RWPE2 (cell line): ENCODE data around the gene E2F1.

ENCODE experiments used
- ATAC-seq: fragments of 200-7000 bp; cut with Tn5 transposase; 3 replicates; pipeline ENCODE4 v1.9.1; 2021; ENCODE audit warnings: low read depth
- DNase-seq: peaks from one replicate; pipeline ENCODE4 v3.0.0-alpha.2; 2020; ENCODE audit warnings: low spot score
- H3K27ac ChIP-seq: fragments of 450-650 bp; 2 replicates; pipeline ENCODE4 v1.5.1; 2017; ENCODE audit warnings: mild to moderate bottlenecking; ENCODE audit not compliant: poor library complexity, severe bottlenecking
- H3K27me3 ChIP-seq: fragments of 250-450 bp; sonication (Bioruptor Pico); 2 replicates; pipeline ENCODE4 v1.5.1; 2021; ENCODE audit warnings: mild to moderate bottlenecking, moderate library complexity; ENCODE audit not compliant: insufficient read depth, poor library complexity, severe bottlenecking
- H3K36me3 ChIP-seq: fragments of 250-450 bp; sonication (Bioruptor Pico); 2 replicates; pipeline ENCODE4 v1.5.1; 2020; ENCODE audit warnings: low read depth, mild to moderate bottlenecking, moderate library complexity
- H3K4me1 ChIP-seq: fragments of 250-450 bp; sonication (Bioruptor Pico); 2 replicates; pipeline ENCODE4 v1.5.1; 2021; ENCODE audit warnings: mild to moderate bottlenecking, moderate library complexity; ENCODE audit not compliant: insufficient read depth, poor library complexity, severe bottlenecking
- H3K4me3 ChIP-seq: fragments of 250-450 bp; sonication (Bioruptor Pico); 2 replicates; pipeline ENCODE4 v1.5.1; 2021; ENCODE audit warnings: mild to moderate bottlenecking, moderate library complexity; ENCODE audit not compliant: severe bottlenecking
- H3K9me3 ChIP-seq: fragments of 250-450 bp; sonication (Bioruptor Pico); 2 replicates; pipeline ENCODE4 v1.5.1; 2021; ENCODE audit warnings: mild to moderate bottlenecking, moderate library complexity; ENCODE audit not compliant: severe bottlenecking
- CTCF ChIP-seq: fragments of 450-650 bp; IDR thresholded peaks from one replicate; pipeline ENCODE4 v1.5.1; 2017; ENCODE audit warnings: mild to moderate bottlenecking, moderate library complexity; ENCODE audit not compliant: poor library complexity, severe bottlenecking

E2F1 gene

DNA sequence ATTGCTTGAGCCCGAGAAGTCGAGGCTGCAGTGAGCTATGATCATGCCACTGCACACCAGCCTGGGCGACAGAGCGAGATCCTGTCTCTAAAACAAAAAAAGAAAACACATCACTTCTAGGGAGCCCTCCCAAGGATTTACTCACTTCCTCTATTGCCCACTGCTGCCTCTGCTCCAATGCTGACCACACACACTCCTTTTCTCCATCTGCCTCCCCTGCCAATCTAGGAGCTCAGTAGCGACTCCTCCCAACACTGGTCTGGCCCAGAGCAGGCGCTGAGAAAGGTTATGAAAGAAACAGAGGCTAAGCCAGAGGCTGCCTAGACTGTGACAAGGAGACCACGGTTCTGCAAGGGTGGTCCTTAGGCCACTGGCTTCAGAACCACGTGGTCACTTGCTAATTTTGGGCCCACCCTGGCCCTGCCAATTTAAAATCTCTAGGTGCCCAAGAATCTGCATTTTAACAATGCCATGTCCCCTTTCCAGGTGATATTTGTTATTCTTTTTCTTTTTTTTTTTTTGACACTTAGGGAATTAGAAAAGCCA is 1.3 kb upstream of the E2F1 start:
- TF ChIP-seq CTCF: no peak
- Histone ChIP-seq H3K4me1 (peaks cover 12% of the 10 kb centered on the region), H3K27ac (no peak overlapping the region), H3K36me3 (peaks cover 19% of the 10 kb centered on the region), H3K27me3 (no peaks in the 10 kb centered on the region), H3K9me3 (no peaks in the 10 kb centered on the region), H3K4me3 (no peak overlapping the region)
- no peak for DNase-seq
- ATAC-seq: no peak

GRCh38 chr20:33686984-33687366 is 790 bp upstream of the E2F1 start:
- TF ChIP-seq CTCF: no peak
- no peak overlapping the region for H3K27ac ChIP-seq
- no peak for ATAC-seq
- peaks cover 12% of the 10 kb centered on the region for H3K4me1 ChIP-seq
- no peak for DNase-seq
- H3K36me3 ChIP-seq: peaks cover 20% of the 10 kb centered on the region
- no peaks in the 10 kb centered on the region for H3K27me3 ChIP-seq
- H3K9me3 ChIP-seq: no peaks in the 10 kb centered on the region
- H3K4me3 ChIP-seq: no peak overlapping the region

- TF ChIP-seq CTCF: peak; percentile 43
- ATAC-seq: peak; percentile 37
- Histone ChIP-seq H3K27me3 (no peaks in the 10 kb centered on the region), H3K36me3 (peaks cover 28% of the 10 kb centered on the region), H3K4me3 (peak overlapping the region; percentile 93), H3K27ac (peak overlapping the region; percentile 67), H3K4me1 (peaks cover 12% of the 10 kb centered on the region), H3K9me3 (no peaks in the 10 kb centered on the region)
- peak; percentile 86 for DNase-seq
These were observed 671 bp downstream of the E2F1 start for GRCh38 chr20:33685328-33686099.

DNA sequence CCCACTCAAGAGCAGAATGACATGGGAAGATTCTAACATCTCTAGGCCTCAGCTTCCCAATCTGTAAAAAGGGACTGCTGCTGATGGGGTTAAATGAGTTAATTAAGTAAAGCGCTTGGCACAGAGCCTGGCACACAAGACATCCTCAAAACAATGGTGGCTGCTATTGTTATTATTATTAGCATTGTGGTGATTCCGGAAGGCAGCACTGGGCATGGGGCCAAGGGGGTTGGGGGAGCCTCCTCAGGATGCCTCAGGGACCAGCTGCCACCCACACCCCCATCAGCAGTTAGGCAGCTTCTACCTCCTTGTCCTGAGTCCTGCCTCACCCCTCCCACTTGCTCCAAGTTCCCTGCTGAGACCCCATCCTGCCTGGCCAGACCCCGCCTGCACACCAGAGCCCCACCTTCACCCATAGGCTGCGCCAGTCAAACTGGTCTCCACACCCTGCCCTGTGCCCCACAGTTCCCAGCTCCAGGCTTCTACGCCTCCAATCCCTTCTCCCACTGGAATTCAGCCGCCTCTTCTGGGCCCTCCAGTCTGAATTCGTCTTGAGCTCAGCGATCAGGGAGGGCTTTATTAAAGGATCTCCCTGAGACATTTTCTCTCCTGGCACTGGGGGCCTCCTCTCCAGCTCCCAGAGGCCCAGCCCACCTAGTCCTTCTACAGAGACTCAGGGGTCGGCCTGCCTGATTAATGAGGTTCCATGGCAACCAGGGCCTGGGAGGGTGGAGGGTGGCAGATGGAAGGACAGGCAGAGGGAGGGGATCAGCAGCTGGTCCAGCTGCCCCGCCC is 1.5 kb downstream of the E2F1 start:
- no peak for DNase-seq
- Histone ChIP-seq H3K27me3 (no peaks in the 10 kb centered on the region), H3K36me3 (peaks cover 36% of the 10 kb centered on the region), H3K4me1 (peaks cover 12% of the 10 kb centered on the region), H3K4me3 (peak overlapping the region; percentile 93), H3K27ac (peak overlapping the region; percentile 67), H3K9me3 (no peaks in the 10 kb centered on the region)
- TF ChIP-seq CTCF: no peak
- 0 out of 3 replicates have a peak, but pooled peaks have one; percentile 0 for ATAC-seq
